ENCODE measurements around the gene ATP6V1B1. TPM values are rescaled to one million over a fixed set of nuclear protein-coding genes. Genes with fewer than 3 reads are reported as not detected.

ATP6V1B1 gene
- 0.76 and 1.1 TPM in 2 replicates for total RNA-seq

DNA sequence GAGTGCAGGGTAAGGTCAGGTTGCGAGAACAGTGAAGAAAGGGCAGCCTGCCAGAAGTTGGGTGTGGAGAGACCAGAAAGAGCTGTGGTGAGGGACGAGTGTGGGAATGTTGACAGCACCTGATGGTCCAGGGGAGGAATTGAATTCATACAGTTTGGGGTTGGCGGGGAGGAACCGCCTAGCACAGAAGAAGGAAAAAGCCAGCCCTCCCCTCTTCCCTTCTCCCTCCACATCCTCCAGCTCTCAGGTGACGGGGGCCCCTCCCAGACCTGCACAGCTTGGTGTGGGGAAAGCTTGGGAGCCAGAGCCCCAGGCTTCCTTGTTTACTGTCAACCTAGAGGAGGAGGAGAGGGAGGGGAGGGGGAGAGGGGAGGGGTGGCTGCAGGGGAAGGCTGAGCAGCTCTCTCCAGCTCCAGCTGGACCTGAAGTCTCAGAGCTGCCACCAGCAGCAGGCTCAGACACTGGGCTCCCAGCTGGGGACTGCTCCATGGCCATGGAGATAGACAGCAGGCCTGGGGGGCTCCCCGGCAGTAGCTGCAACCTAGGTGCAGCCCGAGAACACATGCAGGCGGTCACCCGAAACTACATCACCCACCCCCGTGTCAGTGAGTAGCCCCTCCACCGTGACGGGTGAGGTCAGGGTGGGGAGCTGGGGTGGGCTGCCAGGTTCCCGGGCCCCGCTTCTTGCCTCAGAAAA, at the start of gene ATP6V1B1:
Gene ATP6V1B1 (plus strand): TSS at position 433 of the 697 bp plus-strand sequence. CDS start 55 bp downstream, at position 488.

DNA sequence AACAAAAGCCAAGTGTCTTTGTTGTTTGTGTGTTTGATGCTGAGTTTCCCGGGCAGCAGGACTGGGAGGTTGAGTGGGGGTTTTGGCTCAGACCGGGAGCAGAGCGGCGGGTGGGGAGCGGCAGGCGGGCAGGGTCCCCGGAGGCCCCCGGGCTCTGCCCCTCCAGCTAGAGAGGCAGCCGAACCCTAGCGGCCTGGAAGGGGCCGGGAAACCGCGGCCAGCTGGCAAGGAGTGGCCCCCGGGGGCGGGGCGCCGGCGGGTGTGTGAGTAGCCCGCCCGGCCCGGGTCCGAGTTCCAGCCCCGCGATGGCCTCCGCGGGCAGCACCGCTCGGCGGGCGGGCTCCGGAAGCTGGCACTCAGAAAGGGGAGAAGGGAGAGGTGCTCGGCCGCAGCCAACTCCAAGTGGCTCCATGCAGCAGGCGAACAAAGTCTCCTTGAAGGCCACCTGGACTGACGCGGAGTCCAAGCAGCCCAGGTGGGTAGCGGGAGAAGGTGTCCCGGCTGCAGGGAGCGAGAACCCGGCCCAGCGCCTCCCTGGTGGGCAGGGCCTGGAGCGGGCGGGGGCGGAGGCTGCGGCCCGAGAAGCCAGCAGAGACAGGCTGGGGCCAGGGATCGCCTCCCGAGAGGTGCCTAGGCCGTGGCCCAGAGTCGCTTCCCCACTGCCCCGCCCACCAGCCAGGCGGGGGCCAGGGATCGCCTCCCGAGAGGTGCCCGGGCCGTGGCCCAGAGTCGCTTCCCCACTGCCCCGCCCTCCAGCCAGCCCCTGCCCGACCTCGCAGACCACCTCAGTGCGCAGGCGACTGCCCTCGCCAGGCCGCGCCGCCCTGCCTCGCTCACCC, 42.9 kb downstream of the ATP6V1B1 start, which contains the start of gene ANKRD53:
Gene ANKRD53 (plus strand): TSS at position 290 of the 839 bp plus-strand sequence. CDS start 16 bp downstream, at position 306.

DNA sequence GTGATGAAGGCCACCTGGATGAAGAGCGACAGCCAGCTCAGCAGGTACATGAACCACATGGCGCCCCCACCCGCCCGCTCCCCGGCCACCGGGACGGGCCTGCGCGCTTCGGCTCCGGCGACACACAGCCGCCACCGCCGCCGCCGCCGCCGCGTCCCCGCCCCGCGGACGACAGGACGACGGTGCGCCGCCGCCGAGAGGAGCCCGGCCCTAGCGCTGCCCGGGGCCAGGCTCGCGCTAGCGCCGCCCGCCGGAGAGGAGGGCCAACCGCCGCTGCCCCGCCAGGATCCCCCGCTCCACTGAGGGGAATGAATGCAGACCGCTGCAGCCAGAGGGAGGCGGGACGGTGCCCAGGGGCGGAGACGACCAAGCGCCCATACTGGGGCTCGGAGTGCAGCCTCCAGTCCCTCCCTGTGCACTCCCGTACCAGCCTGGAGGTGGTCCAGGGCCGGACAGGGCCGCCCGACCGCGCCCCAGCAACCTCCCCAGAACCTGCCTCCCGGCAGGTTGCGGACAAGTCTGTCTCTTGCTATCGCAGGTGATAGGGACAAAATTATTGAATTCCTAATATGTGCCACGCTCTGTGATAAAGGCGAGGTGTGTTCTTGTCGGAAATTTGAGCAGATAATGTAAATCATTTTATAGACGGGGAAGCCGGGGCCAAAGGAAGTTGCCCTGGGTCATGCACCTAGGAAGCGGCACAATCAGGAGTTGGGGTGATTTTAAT, 59.2 kb downstream of the ATP6V1B1 start, which contains the start of gene TEX261:
Gene TEX261 (minus strand): TSS at position 175 of the 727 bp plus-strand sequence. CDS start 116 bp downstream, at position 59.

Other genes with a start within 250 kb of the ATP6V1B1 start
- gene ADD2, start 167.7 kb upstream of the ATP6V1B1 start, total RNA-seq, result 4.0 and 4.7 TPM in 2 replicates
- not detected in 2 replicates for gene FIGLA, start 145.3 kb upstream of the ATP6V1B1 start, total RNA-seq
- 0.13 and 0.16 TPM in 2 replicates for gene CLEC4F, start 115.3 kb upstream of the ATP6V1B1 start, total RNA-seq
- 0.16 TPM in 1 of 2 replicates, not detected in the other for gene CD207, start 100.1 kb upstream of the ATP6V1B1 start, total RNA-seq
- gene VAX2, start 35.3 kb upstream of the ATP6V1B1 start, total RNA-seq, result 0.44 and 0.49 TPM in 2 replicates
- 0.32 and 0.38 TPM in 2 replicates for gene ANKRD53, start 42.7 kb downstream of the ATP6V1B1 start, total RNA-seq
- gene TEX261, start 59.0 kb downstream of the ATP6V1B1 start, total RNA-seq, result 17.3 and 50.3 TPM in 2 replicates
- 51.5 and 74.3 TPM in 2 replicates for gene NAGK, start 132.7 kb downstream of the ATP6V1B1 start, total RNA-seq
- gene MCEE, start 194.3 kb downstream of the ATP6V1B1 start, total RNA-seq, result 7.6 and 9.9 TPM in 2 replicates
- 9.7 and 21.1 TPM in 2 replicates for gene MPHOSPH10, start 194.7 kb downstream of the ATP6V1B1 start, total RNA-seq

Measured in bladder microvascular endothelial cell (primary cell).